ENCODE data around the gene HTRA3.

The HTRA3 gene

DNA sequence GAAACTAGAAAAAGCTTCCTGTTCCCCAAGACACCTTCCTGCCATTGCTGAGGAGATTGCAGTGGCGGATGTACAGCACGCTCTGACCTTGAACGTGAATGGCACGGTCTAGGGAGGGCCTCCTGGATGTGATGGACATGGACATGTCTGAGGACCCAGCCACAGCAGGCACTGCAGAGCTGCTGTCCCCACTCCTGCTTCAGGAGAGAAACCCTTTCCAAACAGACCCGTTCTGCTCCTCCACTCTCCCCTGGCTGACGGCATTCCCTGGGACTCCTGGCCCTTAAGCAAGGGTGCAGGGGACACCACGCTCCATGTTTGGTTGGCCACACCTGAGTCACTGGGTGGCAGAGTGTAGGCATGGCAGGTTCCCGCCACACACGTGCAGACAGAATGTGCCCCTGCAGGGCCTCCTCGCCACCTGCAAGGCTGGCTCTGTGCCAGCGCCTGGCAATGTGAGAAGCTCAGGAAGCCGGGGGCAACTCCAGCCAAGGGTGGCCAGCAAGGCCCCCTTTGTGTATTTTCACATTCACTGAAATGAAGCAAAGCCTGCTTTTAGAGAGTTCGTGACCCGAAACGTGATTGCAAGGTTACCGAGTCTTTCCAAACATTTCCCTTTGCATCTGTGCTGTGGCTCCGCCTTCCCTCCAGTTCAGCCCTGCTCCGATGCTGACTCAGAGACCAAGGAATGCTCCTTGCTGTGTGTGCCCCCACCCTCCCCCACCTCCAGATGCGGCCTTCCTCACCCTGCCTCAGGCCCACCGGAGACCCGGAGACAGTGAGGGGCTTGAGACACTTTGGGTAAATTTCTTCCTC lies 46.1 kb downstream of the HTRA3 start:
- no peaks in the 10 kb centered on the region for H3K27me3 ChIP-seq (ENCODE audit: control insufficient read depth, insufficient read depth, low read length)
- no peaks in the 10 kb centered on the region for H3K36me3 ChIP-seq (ENCODE audit: control insufficient read depth, insufficient read depth, low read length)
- H3K27ac ChIP-seq: peak overlapping the region; percentile 29
- no peak overlapping the region for H3K9ac ChIP-seq
- no peak overlapping the region for H3K4me2 ChIP-seq (ENCODE audit: low read length)
- H3K4me1 ChIP-seq: peaks cover 8% of the 10 kb centered on the region
- no peak overlapping the region for H3K4me3 ChIP-seq (ENCODE audit: low read depth, low read length)
- H3K9me3 ChIP-seq (ENCODE audit: control insufficient read depth, low read length): no peaks in the 10 kb centered on the region
- peak overlapping the region; percentile 53 for H2AFZ ChIP-seq
- TF ChIP-seq CTCF (IDR thresholded peaks at IDR 0.05): no peak
- no peaks in the 10 kb centered on the region for H3K79me2 ChIP-seq

DNA sequence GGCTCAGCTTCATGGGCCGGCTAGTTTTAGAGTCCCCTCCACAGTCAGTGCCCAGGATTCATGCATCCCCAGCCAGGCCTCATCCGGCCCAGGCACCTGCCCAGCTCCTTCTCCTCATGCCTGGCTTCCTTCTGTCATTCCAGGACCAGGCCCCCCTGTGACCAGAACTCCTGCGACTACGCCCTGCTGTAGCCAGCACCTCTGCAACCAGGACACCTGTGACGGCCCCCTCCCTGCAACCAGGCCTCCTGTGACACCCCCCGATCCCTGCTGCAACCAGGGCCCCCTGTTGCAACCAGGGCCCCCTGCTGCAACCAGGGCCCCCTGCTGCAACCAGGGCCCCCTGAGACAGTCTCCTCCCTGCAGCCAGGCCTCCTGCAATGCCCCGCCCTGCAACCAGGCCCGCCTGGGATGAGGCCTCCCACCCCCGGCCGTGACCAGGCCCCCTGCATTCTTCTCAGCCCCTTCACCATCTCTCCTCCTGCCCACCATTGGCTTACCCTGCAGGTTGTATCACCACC lies 46.8 kb downstream of the HTRA3 start:
- Histone ChIP-seq H2AFZ (peak overlapping the region; percentile 53), H3K79me2 (no peaks in the 10 kb centered on the region), H3K9ac (no peak overlapping the region), H3K4me2 (ENCODE audit: low read length) (no peak overlapping the region), H3K4me1 (peaks cover 8% of the 10 kb centered on the region), H3K27ac (no peak overlapping the region), H3K9me3 (ENCODE audit: control insufficient read depth, low read length) (no peaks in the 10 kb centered on the region), H3K27me3 (ENCODE audit: control insufficient read depth, insufficient read depth, low read length) (no peaks in the 10 kb centered on the region), H3K36me3 (ENCODE audit: control insufficient read depth, insufficient read depth, low read length) (no peaks in the 10 kb centered on the region), H3K4me3 (ENCODE audit: low read depth, low read length) (no peak overlapping the region)
- TF ChIP-seq CTCF (IDR thresholded peaks at IDR 0.05): no peak

- Histone ChIP-seq H3K9ac (no peak overlapping the region), H3K9me3 (ENCODE audit: control insufficient read depth, low read length) (no peaks in the 10 kb centered on the region), H3K27ac (no peak overlapping the region), H3K4me1 (peaks cover 8% of the 10 kb centered on the region), H2AFZ (no peak overlapping the region), H3K4me2 (ENCODE audit: low read length) (no peak overlapping the region), H3K79me2 (no peaks in the 10 kb centered on the region), H3K27me3 (ENCODE audit: control insufficient read depth, insufficient read depth, low read length) (no peaks in the 10 kb centered on the region), H3K4me3 (ENCODE audit: low read depth, low read length) (no peak overlapping the region), H3K36me3 (ENCODE audit: control insufficient read depth, insufficient read depth, low read length) (no peaks in the 10 kb centered on the region)
- no peak for TF ChIP-seq CTCF (IDR thresholded peaks at IDR 0.05)
Observed at GRCh38 chr4:8316911-8317351, 47.4 kb downstream of the HTRA3 start.

DNA sequence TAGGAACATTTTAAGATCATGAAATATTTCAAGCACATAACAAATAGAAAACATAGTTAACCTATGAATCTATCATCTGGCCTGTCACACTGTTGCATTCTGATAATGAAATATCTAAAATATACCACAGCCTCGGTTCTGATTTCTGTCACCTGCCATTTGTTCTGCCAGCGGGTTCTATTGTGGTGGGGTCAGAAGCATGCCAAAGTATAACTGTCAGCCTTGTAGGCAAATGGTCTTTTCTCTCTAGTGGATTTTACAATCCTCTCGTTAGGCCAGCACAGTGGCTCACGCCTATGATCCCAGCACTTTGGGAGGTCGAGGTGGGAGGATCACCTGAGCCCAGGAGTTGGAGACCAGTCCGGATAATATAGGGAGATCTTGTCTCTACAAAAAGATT lies 47.9 kb downstream of the HTRA3 start:
- H3K36me3 ChIP-seq (ENCODE audit: control insufficient read depth, insufficient read depth, low read length): no peaks in the 10 kb centered on the region
- peaks cover 8% of the 10 kb centered on the region for H3K4me1 ChIP-seq
- TF ChIP-seq CTCF (IDR thresholded peaks at IDR 0.05): no peak
- H3K9me3 ChIP-seq (ENCODE audit: control insufficient read depth, low read length): no peaks in the 10 kb centered on the region
- no peak overlapping the region for H2AFZ ChIP-seq
- no peak overlapping the region for H3K4me2 ChIP-seq (ENCODE audit: low read length)
- no peak overlapping the region for H3K4me3 ChIP-seq (ENCODE audit: low read depth, low read length)
- no peaks in the 10 kb centered on the region for H3K79me2 ChIP-seq
- no peaks in the 10 kb centered on the region for H3K27me3 ChIP-seq (ENCODE audit: control insufficient read depth, insufficient read depth, low read length)
- H3K9ac ChIP-seq: no peak overlapping the region
- H3K27ac ChIP-seq: no peak overlapping the region

- H3K27me3 ChIP-seq (ENCODE audit: control insufficient read depth, insufficient read depth, low read length): no peaks in the 10 kb centered on the region
- H3K79me2 ChIP-seq: no peaks in the 10 kb centered on the region
- H3K4me3 ChIP-seq (ENCODE audit: low read depth, low read length): no peak overlapping the region
- no peak for TF ChIP-seq CTCF (IDR thresholded peaks at IDR 0.05)
- H3K4me2 ChIP-seq (ENCODE audit: low read length): no peak overlapping the region
- H3K27ac ChIP-seq: no peak overlapping the region
- no peaks in the 10 kb centered on the region for H3K36me3 ChIP-seq (ENCODE audit: control insufficient read depth, insufficient read depth, low read length)
- H3K9ac ChIP-seq: no peak overlapping the region
- no peaks in the 10 kb centered on the region for H3K9me3 ChIP-seq (ENCODE audit: control insufficient read depth, low read length)
- H2AFZ ChIP-seq: no peak overlapping the region
- peaks cover 8% of the 10 kb centered on the region for H3K4me1 ChIP-seq
Observed at GRCh38 chr4:8318509-8318908, 49.0 kb downstream of the HTRA3 start.

Data from parathyroid adenoma (tissue), 2 donors.